OCI-LY3 (cell line): ENCODE data around the gene MAB21L4.

Experiments used
- CTCF ChIP-seq: fragments of 200-600, 300-600 bp; sonication (generic); IDR thresholded peaks from 2 replicates; pipeline ENCODE4 v1.5.1; 2014; ENCODE audit warnings: antibody characterized with exemption, low read length, low read depth
- EZH2phosphoT487 ChIP-seq: fragments of 200-600 bp; shearing (Covaris generic); IDR thresholded peaks from 2 replicates; pipeline ENCODE4 v1.6.1; 2018; ENCODE audit warnings: antibody characterized with exemption, mixed run types, low read depth

- no peak for TF ChIP-seq CTCF
- TF ChIP-seq EZH2phosphoT487, result no peak
Observed at GRCh38 chr2:240898731-240899467, 2.9 kb upstream of the MAB21L4 start.
